Stromal cell of bone marrow (primary cell): ENCODE measurements around the gene PROZ.
"Not testable (repeated sequence)": the region's sequence is repeated elsewhere in the genome, so short reads cannot be mapped to it uniquely, and the experiment has no call there.

Source experiments
- DNase-seq: peaks from one replicate; pipeline ENCODE4 v3.0.0-alpha.2; 2012; ENCODE audit warnings: low read depth

PROZ gene

GRCh38 chr13:113157206-113157928, 1.1 kb upstream of the PROZ start:
- DNase-seq, result no peak

GRCh38 chr13:113158946-113159345, 498 bp downstream of the PROZ start:
- DNase-seq, result no peak

GRCh38 chr13:113159701-113160100, 1.3 kb downstream of the PROZ start:
- DNase-seq, result no peak

GRCh38 chr13:113160983-113161382, 2.5 kb downstream of the PROZ start:
- DNase-seq, result no peak

- DNase-seq, result no peak
Measured at GRCh38 chr13:113161433-113161832, 3.0 kb downstream of the PROZ start.

GRCh38 chr13:113161975-113162374, 3.5 kb downstream of the PROZ start:
- not testable (repeated sequence) for DNase-seq

GRCh38 chr13:113162783-113163685, 4.6 kb downstream of the PROZ start:
- DNase-seq, result no peak

- no peak for DNase-seq
Measured at GRCh38 chr13:113164492-113164891, 6.0 kb downstream of the PROZ start.

- DNase-seq, result no peak
Measured at GRCh38 chr13:113166266-113166665, 7.8 kb downstream of the PROZ start.

GRCh38 chr13:113166681-113167080, 8.2 kb downstream of the PROZ start:
- DNase-seq, result no peak

- DNase-seq, result no peak
Measured at GRCh38 chr13:113167155-113167554, 8.7 kb downstream of the PROZ start.

GRCh38 chr13:113167575-113167974, 9.1 kb downstream of the PROZ start:
- DNase-seq, result no peak

GRCh38 chr13:113168211-113168610, 9.8 kb downstream of the PROZ start:
- no peak for DNase-seq

GRCh38 chr13:113169277-113170272, 11.1 kb downstream of the PROZ start:
- no peak for DNase-seq

- DNase-seq, result no peak
Measured at GRCh38 chr13:113170511-113170910, 12.1 kb downstream of the PROZ start.

GRCh38 chr13:113171250-113172125, 13.0 kb downstream of the PROZ start:
- no peak for DNase-seq

- DNase-seq, result no peak
Measured at GRCh38 chr13:113172419-113172926, 14.0 kb downstream of the PROZ start.

- no peak for DNase-seq
Measured at GRCh38 chr13:113176280-113176679, 17.8 kb downstream of the PROZ start.

GRCh38 chr13:113176822-113177221, 18.4 kb downstream of the PROZ start:
- DNase-seq, result no peak

GRCh38 chr13:113178070-113178895, 19.8 kb downstream of the PROZ start:
- no peak for DNase-seq
